A549 (cell line): ENCODE data around the gene PLCB2. TPM values are rescaled to one million over a fixed set of nuclear protein-coding genes. Genes with fewer than 3 reads are reported as not detected.

Source experiments
- ATAC-seq, 2 experiments: fragments of 200-7000 bp in 1 of 2; fragments of >200 bp in 1 of 2; cut with Nextera tagmentation in 1 of 2; cut with Tn5 transposase in 1 of 2; 3 replicates each; pipeline versions ENCODE4 v1.8.0 to v1.9.1; 2018 to 2020; ENCODE audit warnings: mild to moderate bottlenecking in 1 of 2, moderate library complexity in 1 of 2
- CTCF ChIA-PET: fragments of 300-600 bp; sonication (Branson Sonifier 250); formaldehyde crosslinking; extraction: SDS; loops from one replicate; lab custom pipeline; 2021; ENCODE audit warnings: antibody characterized with exemption, inconsistent platforms; lab: Yijun Ruan, JAX
- POLR2A ChIA-PET: fragments of 350-600 bp; formaldehyde crosslinking; extraction: SDS; loops from one replicate; lab custom pipeline; 2021; ENCODE audit warnings: antibody characterized with exemption, inconsistent platforms; lab: Yijun Ruan, JAX
- DNase-seq, 2 experiments: peaks; one replicate each; pipeline versions ENCODE4 v3.0.0 to v3.0.0-alpha.2; 2011 to 2016; ENCODE audit warnings: low read depth in 1 of 2, low spot score in 1 of 2
- FAIRE-seq: peaks from 2 replicates; lab custom pipeline; 2011; peaks lifted over from hg19 to GRCh38; lab: Jason Lieb, UNC
- H3K27ac ChIP-seq, 2 experiments: fragments of >200 bp; sonication (Bioruptor Twin); formaldehyde crosslinking; 3 replicates each; pipeline ENCODE4 v1.5.1; 2016 to 2017
- H3K4me1 ChIP-seq: fragments of >200 bp; sonication (Bioruptor Twin); formaldehyde crosslinking; 3 replicates; pipeline ENCODE4 v1.6.1; 2016
- H3K4me2 ChIP-seq: fragments of >200 bp; sonication (Bioruptor Twin); formaldehyde crosslinking; 3 replicates; pipeline ENCODE4 v1.6.1; 2016
- H3K4me3 ChIP-seq: fragments of >200 bp; sonication (Bioruptor Twin); formaldehyde crosslinking; 3 replicates; pipeline ENCODE4 v1.5.1; 2016
- H3K9me3 ChIP-seq: fragments of >200 bp; sonication (Bioruptor Twin); formaldehyde crosslinking; 3 replicates; pipeline ENCODE4 v1.6.1; 2016
- CEBPB ChIP-seq, 2 experiments: fragments of >200 bp in 1 of 2; sonication (Bioruptor Twin) in 1 of 2; formaldehyde crosslinking in 1 of 2; IDR thresholded peaks; 2 replicates each; pipeline ENCODE4 v1.6.1; 2012 to 2016
- CHD2 ChIP-seq: fragments of 150-350 bp; IDR thresholded peaks from 2 replicates; pipeline ENCODE4 v1.6.1; 2014; ENCODE audit warnings: low read length; ENCODE audit not compliant: partially characterized antibody
- CHD4 ChIP-seq: fragments of 200-600 bp; sonication (generic); IDR thresholded peaks from 2 replicates; pipeline ENCODE4 v1.6.1; 2016; ENCODE audit warnings: antibody characterized with exemption, mild to moderate bottlenecking, borderline replicate concordance
- FOSB ChIP-seq: fragments of 250-450 bp; sonication (Bioruptor Pico); IDR thresholded peaks from 2 replicates; pipeline ENCODE4 v1.5.0; 2020; ENCODE audit warnings: mild to moderate bottlenecking, moderate library complexity
- HOXB5 ChIP-seq: fragments of 250-450 bp; sonication (Bioruptor Pico); IDR thresholded peaks from 2 replicates; pipeline ENCODE4 v1.5.0; 2020; ENCODE audit warnings: mild to moderate bottlenecking, moderate library complexity
- KDM1A ChIP-seq: fragments of 200-600 bp; sonication (generic); IDR thresholded peaks from 2 replicates; pipeline ENCODE4 v1.6.1; 2016; ENCODE audit warnings: low read depth, mild to moderate bottlenecking
- MAFK ChIP-seq: fragments of 450-650 bp; IDR thresholded peaks from 2 replicates; pipeline ENCODE4 v1.6.1; 2014; ENCODE audit not compliant: partially characterized antibody
- MAZ ChIP-seq: fragments of 150-350 bp; IDR thresholded peaks from 2 replicates; pipeline ENCODE4 v1.6.1; 2014; ENCODE audit warnings: antibody characterized with exemption, low read depth, low read length, borderline replicate concordance
- MYC ChIP-seq: IDR thresholded peaks from 2 replicates; pipeline ENCODE4 v1.6.1; 2012; ENCODE audit warnings: mild to moderate bottlenecking, inconsistent platforms, low read length, improper control_type of control experiment, borderline replicate concordance
- NFE2L2 ChIP-seq: fragments of 150-350 bp; conservative IDR thresholded peaks from 2 replicates; pipeline ENCODE4 v1.6.1; 2014; ENCODE audit warnings: low read length
- NPAS2 ChIP-seq: fragments of 250-450 bp; sonication (Bioruptor Pico); IDR thresholded peaks from 2 replicates; pipeline ENCODE4 v1.8.0; 2022; ENCODE audit warnings: mild to moderate bottlenecking, moderate library complexity, borderline replicate concordance
- PHF8 ChIP-seq: fragments of 200-600 bp; sonication (generic); IDR thresholded peaks from 2 replicates; pipeline ENCODE4 v1.6.1; 2016; ENCODE audit warnings: low read depth, mild to moderate bottlenecking, antibody characterized with exemption, moderate library complexity, borderline replicate concordance
- RCOR1 ChIP-seq: fragments of 150-350 bp; IDR thresholded peaks from 2 replicates; pipeline ENCODE4 v1.6.1; 2014; ENCODE audit warnings: antibody characterized with exemption, low read length, low read depth
- RFX5 ChIP-seq: fragments of 450-650 bp; IDR thresholded peaks from 2 replicates; pipeline ENCODE4 v1.7.1; 2014; ENCODE audit warnings: antibody characterized with exemption, mild to moderate bottlenecking, moderate library complexity
- TFCP2L1 ChIP-seq: fragments of 250-450 bp; sonication (Bioruptor Pico); IDR thresholded peaks from 2 replicates; pipeline ENCODE4 v1.5.0; 2021; ENCODE audit warnings: mild to moderate bottlenecking
- TP53 ChIP-seq: fragments of 250-450 bp; sonication (Bioruptor Pico); IDR thresholded peaks from 2 replicates; pipeline ENCODE4 v1.5.0; 2021; ENCODE audit warnings: mild to moderate bottlenecking, moderate library complexity
- WGBS: methylation state at CpG from one replicate; pipeline ENCODE4 v1.1.6; 2017; ENCODE audit errors: missing lambda C conversion rate; 5-methylcytosine and 5-hydroxymethylcytosine counted together
- polyA plus RNA-seq, 4 experiments: library from polyadenylated mRNA; depleted of rRNA in 3 of 4; stranded (reverse); fragments of >200 nt; fragmentation: RNase III in 1 of 4; extraction: RNeasy Plus Mini Kit Qiagen cat#74134 plus additional on column Dnase treatment in 1 of 4; gene quantifications; 2 replicates in 3 of 4; 3 replicates in 1 of 4; pipeline ENCODE4 v1.2.3, GENCODE V29; 2011 to 2017
- TF ChIP-seq, protein P1 (sequence below): fragments of 450-650 bp; IDR thresholded peaks from 2 replicates; pipeline ENCODE4 v1.6.1; 2014; ENCODE audit warnings: antibody characterized with exemption
- TF ChIP-seq, protein P2 (sequence below): fragments of >200 bp; sonication (Bioruptor Twin); formaldehyde crosslinking; IDR thresholded peaks from 3 replicates; pipeline ENCODE4 v1.5.1; 2016

Gene PLCB2
- polyA plus RNA-seq, 2 of the 4 experiments (the other 2 are of a cell fraction): 0.30 to 0.49 TPM

DNA sequence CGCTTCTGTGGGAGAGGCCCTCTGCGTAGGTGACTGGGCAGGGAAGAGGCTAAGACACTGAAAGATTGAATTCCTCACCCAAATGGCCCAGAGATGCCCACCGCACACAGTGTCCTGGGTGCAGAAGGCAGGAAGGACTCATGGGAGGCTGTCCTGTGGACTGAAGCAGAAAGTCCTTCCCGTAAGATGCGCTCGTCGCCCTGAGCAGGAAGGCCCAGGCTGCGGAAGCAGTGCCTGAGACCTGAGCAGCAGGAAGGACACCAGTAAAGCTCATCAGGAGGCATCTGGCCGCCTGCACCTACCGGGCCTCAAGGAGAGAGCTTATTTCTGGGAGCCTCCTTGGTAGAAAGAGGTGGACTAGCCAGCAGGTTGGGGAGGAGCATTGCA is 65.5 kb downstream of the PLCB2 start:
- ATAC-seq (no peak), DNase-seq (no peak), FAIRE-seq (no peak)
- H3K27ac ChIP-seq: no peak overlapping the region
- 86% methylated on average over 4 of the region's 10 CpGs for WGBS
- TF ChIP-seq FOSB (no peak), CEBPB (IDR thresholded peaks at IDR 0.05) (no peak), TFCP2L1 (CRISPR knock-in tag) (no peak), MAZ (no peak), NFE2L2 (no peak)
- ChIA-PET POLR2A (no interaction called here), CTCF (interaction anchor here (0.7 to 16.4 kb wide), 6 partner anchors 24 to 138 kb away, joined by 3 to 144 read pairs (median 4); no protein-coding TSS in a partner anchor)
- no peak overlapping the region for H3K4me2 ChIP-seq
- no peak overlapping the region for H3K4me3 ChIP-seq
- peaks cover 9% of the 10 kb centered on the region for H3K4me1 ChIP-seq
- H3K9me3 ChIP-seq: no peaks in the 10 kb centered on the region

DNA sequence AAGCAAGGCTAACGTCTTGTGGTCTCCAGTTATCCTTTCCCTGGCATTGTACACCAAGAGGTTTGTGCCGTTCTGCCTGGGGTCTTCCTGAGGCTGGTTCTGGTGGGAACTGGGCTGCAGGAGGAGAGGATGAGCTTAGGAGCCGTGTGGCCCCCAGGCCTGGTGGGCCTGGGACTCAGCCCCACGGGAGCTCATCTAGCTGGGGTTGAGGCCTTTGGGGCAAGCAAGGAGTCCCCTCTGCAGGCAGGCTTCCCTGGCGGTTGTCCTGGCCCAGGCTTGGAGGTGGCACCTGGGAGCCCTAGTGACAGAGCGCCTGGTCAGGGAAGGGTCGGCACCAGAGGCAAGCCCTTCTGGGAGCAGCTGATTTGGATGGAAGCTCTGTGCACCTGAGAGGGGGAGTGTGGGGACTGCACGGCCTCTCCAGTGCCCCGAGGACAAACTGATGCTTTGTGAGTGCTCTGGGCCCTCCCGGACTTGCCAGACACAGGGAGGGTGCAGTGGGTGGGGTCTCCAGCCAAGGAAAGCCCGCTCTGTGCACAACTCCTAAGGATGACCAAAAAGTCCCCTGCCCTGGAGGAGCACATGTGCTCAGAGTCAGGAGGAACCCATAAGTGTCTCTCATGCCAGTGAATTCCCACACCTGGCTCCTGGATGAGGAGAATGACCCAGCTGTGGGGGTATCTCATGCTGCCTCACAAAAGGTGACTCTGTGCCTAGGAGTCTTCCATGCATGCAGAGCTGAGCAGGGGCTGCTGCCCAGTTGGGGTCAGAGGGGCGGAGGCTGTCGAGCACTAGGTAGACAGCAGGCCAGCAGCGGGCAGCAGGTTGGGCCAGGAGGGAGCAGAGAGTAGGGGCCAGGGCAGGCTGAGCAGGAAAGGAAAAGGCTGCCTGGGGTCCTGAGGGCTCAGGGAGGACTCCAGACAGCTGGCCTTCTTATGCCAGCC is 66.2 kb downstream of the PLCB2 start:
- ATAC-seq (no peak), DNase-seq (no peak), FAIRE-seq (no peak)
- POLR2A ChIA-PET: no interaction called here
- CTCF ChIA-PET: interaction anchor here (0.6 to 16.4 kb wide), 4 partner anchors 24 to 182 kb away, joined by 3 to 144 read pairs (median 4); no protein-coding TSS in a partner anchor
- Histone ChIP-seq H3K4me3 (no peak overlapping the region), H3K4me1 (peaks cover 9% of the 10 kb centered on the region), H3K4me2 (no peak overlapping the region), H3K9me3 (no peaks in the 10 kb centered on the region), H3K27ac (no peak overlapping the region)
- WGBS: 76% methylated on average over 9 of the region's 14 CpGs
- TF ChIP-seq NPAS2 (CRISPR knock-in tag) (no peak), MYC (no peak), TFCP2L1 (CRISPR knock-in tag) (no peak)
- TF ChIP-seq, protein P1, sequence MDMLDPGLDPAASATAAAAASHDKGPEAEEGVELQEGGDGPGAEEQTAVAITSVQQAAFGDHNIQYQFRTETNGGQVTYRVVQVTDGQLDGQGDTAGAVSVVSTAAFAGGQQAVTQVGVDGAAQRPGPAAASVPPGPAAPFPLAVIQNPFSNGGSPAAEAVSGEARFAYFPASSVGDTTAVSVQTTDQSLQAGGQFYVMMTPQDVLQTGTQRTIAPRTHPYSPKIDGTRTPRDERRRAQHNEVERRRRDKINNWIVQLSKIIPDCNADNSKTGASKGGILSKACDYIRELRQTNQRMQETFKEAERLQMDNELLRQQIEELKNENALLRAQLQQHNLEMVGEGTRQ: no peak

DNA sequence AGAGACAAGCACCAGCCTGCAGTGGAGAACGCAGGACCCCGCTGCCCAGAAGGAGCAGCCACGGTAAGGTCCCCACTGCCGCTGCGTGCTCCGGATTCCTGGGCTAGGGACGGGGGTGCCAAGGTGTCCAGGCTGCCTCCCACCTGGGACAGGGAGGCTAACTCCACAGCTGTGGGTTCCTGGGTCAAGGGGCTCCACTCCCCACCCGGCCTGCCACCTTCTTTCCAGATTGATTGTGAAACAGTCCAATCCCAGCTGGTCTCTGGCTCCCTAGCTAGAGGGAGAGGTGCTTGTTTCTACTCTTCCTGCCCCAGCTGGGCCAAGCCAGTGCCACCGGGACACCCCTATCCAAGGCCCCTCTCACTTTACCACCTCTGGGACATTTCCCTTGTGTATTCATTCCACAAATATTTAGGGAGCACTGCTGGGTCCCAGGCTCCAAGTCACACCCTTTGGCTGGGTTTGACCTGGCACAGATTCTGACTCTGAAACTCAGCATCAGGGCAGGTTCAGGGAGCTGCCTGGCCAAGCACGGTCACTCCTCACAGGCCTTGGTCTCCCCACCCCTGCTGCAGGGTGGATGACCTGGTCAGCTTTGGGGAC is 67.0 kb downstream of the PLCB2 start:
- Histone ChIP-seq H3K9me3 (no peaks in the 10 kb centered on the region), H3K4me3 (no peak overlapping the region), H3K27ac (no peak overlapping the region), H3K4me1 (peaks cover 9% of the 10 kb centered on the region), H3K4me2 (no peak overlapping the region)
- ATAC-seq (no peak), DNase-seq (no peak), FAIRE-seq (no peak)
- CTCF ChIA-PET: interaction anchor here (0.6 to 16.4 kb wide), 4 partner anchors 23 to 181 kb away, joined by 3 to 144 read pairs (median 18); no protein-coding TSS in a partner anchor
- POLR2A ChIA-PET: no interaction called here
- TF ChIP-seq FOSB (no peak), TFCP2L1 (CRISPR knock-in tag) (no peak), CHD4 (no peak), RFX5 (no peak), CHD2 (no peak), PHF8 (no peak), KDM1A (no peak), HOXB5 (CRISPR knock-in tag) (no peak), TP53 (no peak), MAFK (no peak), RCOR1 (no peak)
- TF ChIP-seq, protein P2, sequence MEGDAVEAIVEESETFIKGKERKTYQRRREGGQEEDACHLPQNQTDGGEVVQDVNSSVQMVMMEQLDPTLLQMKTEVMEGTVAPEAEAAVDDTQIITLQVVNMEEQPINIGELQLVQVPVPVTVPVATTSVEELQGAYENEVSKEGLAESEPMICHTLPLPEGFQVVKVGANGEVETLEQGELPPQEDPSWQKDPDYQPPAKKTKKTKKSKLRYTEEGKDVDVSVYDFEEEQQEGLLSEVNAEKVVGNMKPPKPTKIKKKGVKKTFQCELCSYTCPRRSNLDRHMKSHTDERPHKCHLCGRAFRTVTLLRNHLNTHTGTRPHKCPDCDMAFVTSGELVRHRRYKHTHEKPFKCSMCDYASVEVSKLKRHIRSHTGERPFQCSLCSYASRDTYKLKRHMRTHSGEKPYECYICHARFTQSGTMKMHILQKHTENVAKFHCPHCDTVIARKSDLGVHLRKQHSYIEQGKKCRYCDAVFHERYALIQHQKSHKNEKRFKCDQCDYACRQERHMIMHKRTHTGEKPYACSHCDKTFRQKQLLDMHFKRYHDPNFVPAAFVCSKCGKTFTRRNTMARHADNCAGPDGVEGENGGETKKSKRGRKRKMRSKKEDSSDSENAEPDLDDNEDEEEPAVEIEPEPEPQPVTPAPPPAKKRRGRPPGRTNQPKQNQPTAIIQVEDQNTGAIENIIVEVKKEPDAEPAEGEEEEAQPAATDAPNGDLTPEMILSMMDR: no peak
- WGBS: 90% methylated on average over 8 of the region's 10 CpGs
